ENCODE results near the gene NHLRC4.

Gene NHLRC4

GRCh38 chr16:528111-529011, 38.4 kb upstream of the NHLRC4 start:
- DNase-seq, result peak; percentile 77
- in situ Hi-C loops (cut with HindIII; ENCODE audit: low pct_ligation_motif_present, low pct_unique_long_range_greater_than_20kb, low sequenced_read_pairs), result no loop called here

GRCh38 chr16:529012-529575, 37.7 kb upstream of the NHLRC4 start:
- in situ Hi-C loops (cut with HindIII; ENCODE audit: low pct_ligation_motif_present, low pct_unique_long_range_greater_than_20kb, low sequenced_read_pairs), result no loop called here
- DNase-seq, result no peak

- in situ Hi-C loops (cut with HindIII; ENCODE audit: low pct_ligation_motif_present, low pct_unique_long_range_greater_than_20kb, low sequenced_read_pairs), result no loop called here
Measured at GRCh38 chr16:530111-530817, 36.5 kb upstream of the NHLRC4 start.

GRCh38 chr16:531494-532125, 35.2 kb upstream of the NHLRC4 start:
- in situ Hi-C loops (cut with HindIII; ENCODE audit: low pct_ligation_motif_present, low pct_unique_long_range_greater_than_20kb, low sequenced_read_pairs), result no loop called here

More at GRCh38 chr16:530111-530817, 36.5 kb upstream of the NHLRC4 start:
- no peak for DNase-seq

GRCh38 chr16:533391-534123, 33.2 kb upstream of the NHLRC4 start:
- in situ Hi-C loops (cut with HindIII; ENCODE audit: low pct_ligation_motif_present, low pct_unique_long_range_greater_than_20kb, low sequenced_read_pairs), result no loop called here
- no peak for DNase-seq

More at GRCh38 chr16:531494-532125, 35.2 kb upstream of the NHLRC4 start:
- DNase-seq, result no peak

GRCh38 chr16:534135-534534, 32.7 kb upstream of the NHLRC4 start:
- in situ Hi-C loops (cut with HindIII; ENCODE audit: low pct_ligation_motif_present, low pct_unique_long_range_greater_than_20kb, low sequenced_read_pairs), result no loop called here
- no peak for DNase-seq

GRCh38 chr16:534856-535445, 31.9 kb upstream of the NHLRC4 start:
- DNase-seq, result no peak
- in situ Hi-C loops (cut with HindIII; ENCODE audit: low pct_ligation_motif_present, low pct_unique_long_range_greater_than_20kb, low sequenced_read_pairs), result no loop called here

GRCh38 chr16:535446-536405, 31.1 kb upstream of the NHLRC4 start:
- in situ Hi-C loops (cut with HindIII; ENCODE audit: low pct_ligation_motif_present, low pct_unique_long_range_greater_than_20kb, low sequenced_read_pairs), result no loop called here
- peak; percentile 84 for DNase-seq

GRCh38 chr16:536746-537145, 30.1 kb upstream of the NHLRC4 start:
- DNase-seq, result no peak
- in situ Hi-C loops (cut with HindIII; ENCODE audit: low pct_ligation_motif_present, low pct_unique_long_range_greater_than_20kb, low sequenced_read_pairs), result no loop called here

GRCh38 chr16:537415-538335, 29.1 kb upstream of the NHLRC4 start:
- in situ Hi-C loops (cut with HindIII; ENCODE audit: low pct_ligation_motif_present, low pct_unique_long_range_greater_than_20kb, low sequenced_read_pairs), result no loop called here
- no peak for DNase-seq

- in situ Hi-C loops (cut with HindIII; ENCODE audit: low pct_ligation_motif_present, low pct_unique_long_range_greater_than_20kb, low sequenced_read_pairs), result no loop called here
- no peak for DNase-seq
Measured at GRCh38 chr16:539901-540530, 26.8 kb upstream of the NHLRC4 start.

GRCh38 chr16:540645-541340, 26.0 kb upstream of the NHLRC4 start:
- DNase-seq, result no peak
- in situ Hi-C loops (cut with HindIII; ENCODE audit: low pct_ligation_motif_present, low pct_unique_long_range_greater_than_20kb, low sequenced_read_pairs), result no loop called here

GRCh38 chr16:543301-544164, 23.3 kb upstream of the NHLRC4 start:
- DNase-seq, result no peak
- in situ Hi-C loops (cut with HindIII; ENCODE audit: low pct_ligation_motif_present, low pct_unique_long_range_greater_than_20kb, low sequenced_read_pairs), result no loop called here

- in situ Hi-C loops (cut with HindIII; ENCODE audit: low pct_ligation_motif_present, low pct_unique_long_range_greater_than_20kb, low sequenced_read_pairs), result no loop called here
- no peak for DNase-seq
Measured at GRCh38 chr16:544517-544916, 22.3 kb upstream of the NHLRC4 start.
